Sigmoid colon (tissue), 7 donors: Measurements from ENCODE around the gene PCDHGC4. TPM values are rescaled to one million over a fixed set of nuclear protein-coding genes. Genes with fewer than 3 reads are reported as not detected.
A peak's percentile ranks its signal among the peaks of the same experiment; 100 is the strongest.

Experiments used
- DNase-seq: peaks from one replicate; pipeline ENCODE4 v3.0.0-alpha.2; 2019
- H3K27ac ChIP-seq, 4 donors: fragments of 200-600 bp; sonication (generic); one replicate each; pipeline ENCODE4 v1.5.1; 2016 to 2019; ENCODE audit warnings: mild to moderate bottlenecking in 1 of 4
- H3K27me3 ChIP-seq, 3 donors: fragments of 200-600 bp; sonication (generic); one replicate each; pipeline ENCODE4 v1.5.1; 2019; ENCODE audit warnings: mild to moderate bottlenecking in 1 of 3
- H3K36me3 ChIP-seq, 4 donors: fragments of 200-600 bp; sonication (generic); one replicate each; pipeline ENCODE4 v1.5.1; 2016 to 2019
- H3K4me1 ChIP-seq, 4 donors: fragments of 200-600 bp; sonication (generic); one replicate each; pipeline ENCODE4 v1.5.1; 2017 to 2019
- H3K4me3 ChIP-seq, 4 donors: fragments of 200-600 bp; sonication (generic); one replicate each; pipeline ENCODE4 v1.5.1; 2017 to 2019; ENCODE audit warnings: mild to moderate bottlenecking in 2 of 4, moderate library complexity in 1 of 4
- H3K9me3 ChIP-seq, 4 donors: fragments of 200-600 bp in 3 of 4; sonication (generic) in 3 of 4; one replicate each; pipeline versions ENCODE4 v1.5.1 to v1.6.1; 2013 to 2019
- EP300 ChIP-seq, 4 donors: sonication (generic); formaldehyde crosslinking; IDR thresholded peaks; one replicate each; pipeline ENCODE4 v1.6.1; 2017; ENCODE audit warnings: antibody characterized with exemption in 4 of 4
- POLR2A ChIP-seq, 2 donors: fragments of 450-650 bp; IDR thresholded peaks; one replicate each; pipeline ENCODE4 v1.6.1; 2016; ENCODE audit warnings: antibody characterized with exemption in 2 of 2, mild to moderate bottlenecking in 2 of 2, moderate library complexity in 2 of 2
- POLR2AphosphoS5 ChIP-seq, 4 donors: sonication (generic); formaldehyde crosslinking; IDR thresholded peaks; one replicate each; pipeline ENCODE4 v1.6.1; 2017; ENCODE audit warnings: antibody characterized with exemption in 4 of 4
- WGBS, 2 donors: extraction: QIAGEN DNeasy Blood & Tissue Kit; methylation state at CpG; one replicate each; pipeline ENCODE4 v1.1.7; 2013; 5-methylcytosine and 5-hydroxymethylcytosine counted together
- intact Hi-C: fragments of 100-400 bp; cut with DNase I; formaldehyde crosslinking; loops from one replicate; pipeline ENCODE4 v1.15.1; 2023
- polyA plus RNA-seq, 3 donors: library from polyadenylated mRNA; stranded (reverse); fragments of 200-250 nt; gene quantifications; one replicate each; pipeline ENCODE4 v1.2.3, GENCODE V29; 2013
- total RNA-seq, 4 donors: library from RNA; depleted of rRNA; stranded (reverse); fragments of >200 nt; gene quantifications; one replicate each; pipeline ENCODE4 v1.1.0, GENCODE V29; 2016
- TF ChIP-seq, protein P1 (sequence below), 4 experiments: fragments of 450-650 bp in 3 of 4; fragments of 200-600 bp in 1 of 4; IDR thresholded peaks; one replicate each; pipeline ENCODE4 v1.5.1; 2016 to 2019; ENCODE audit warnings: antibody characterized with exemption in 4 of 4, mild to moderate bottlenecking in 3 of 4, moderate library complexity in 2 of 4
- donor health status: healthy with polysubstance abuse.
- donor health status: Bipolar disorder and iron deficiency.
- donor health status: healthy.

PCDHGC4 gene
- total and polyA plus RNA-seq, 7 donors, result 0.47 to 8.6 (median 3.0) TPM; not detected in 2

DNA sequence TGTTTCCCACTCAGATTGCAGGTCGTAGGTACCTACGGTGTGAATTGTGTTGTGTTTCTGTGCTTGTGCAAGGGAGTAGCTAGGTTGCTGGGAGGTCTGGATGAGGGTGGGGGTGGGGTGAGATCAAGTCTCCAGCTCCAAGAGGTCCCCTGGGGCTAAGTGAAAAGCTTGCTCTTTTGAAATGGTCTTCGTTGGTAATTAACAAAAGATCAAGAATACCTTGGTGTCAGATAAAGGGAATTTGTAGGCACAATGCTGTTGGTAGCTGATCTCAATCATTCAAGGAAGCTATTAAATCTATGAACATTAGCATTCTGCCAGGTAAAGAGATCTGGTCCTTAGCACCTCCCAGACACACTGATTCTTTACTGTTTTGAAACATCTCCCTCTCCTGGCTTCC lies 928 bp upstream of the PCDHGC4 start:
- Histone ChIP-seq H3K36me3 (peaks cover 0 to 10% (median 2%) of the 10 kb centered on the region in 4 donors), H3K9me3 (no peaks in the 10 kb centered on the region), H3K27me3 (no peaks in the 10 kb centered on the region), H3K27ac (no peak overlapping the region), H3K4me1 (peaks cover 0 to 85% (median 55%) of the 10 kb centered on the region in 4 donors), H3K4me3 (peak overlapping the region in 1 of 4 donors; percentile 50)
- WGBS, 2 donors, result 47 to 62% methylated on average over 3 of the region's 3 CpGs
- TF ChIP-seq, protein P1, sequence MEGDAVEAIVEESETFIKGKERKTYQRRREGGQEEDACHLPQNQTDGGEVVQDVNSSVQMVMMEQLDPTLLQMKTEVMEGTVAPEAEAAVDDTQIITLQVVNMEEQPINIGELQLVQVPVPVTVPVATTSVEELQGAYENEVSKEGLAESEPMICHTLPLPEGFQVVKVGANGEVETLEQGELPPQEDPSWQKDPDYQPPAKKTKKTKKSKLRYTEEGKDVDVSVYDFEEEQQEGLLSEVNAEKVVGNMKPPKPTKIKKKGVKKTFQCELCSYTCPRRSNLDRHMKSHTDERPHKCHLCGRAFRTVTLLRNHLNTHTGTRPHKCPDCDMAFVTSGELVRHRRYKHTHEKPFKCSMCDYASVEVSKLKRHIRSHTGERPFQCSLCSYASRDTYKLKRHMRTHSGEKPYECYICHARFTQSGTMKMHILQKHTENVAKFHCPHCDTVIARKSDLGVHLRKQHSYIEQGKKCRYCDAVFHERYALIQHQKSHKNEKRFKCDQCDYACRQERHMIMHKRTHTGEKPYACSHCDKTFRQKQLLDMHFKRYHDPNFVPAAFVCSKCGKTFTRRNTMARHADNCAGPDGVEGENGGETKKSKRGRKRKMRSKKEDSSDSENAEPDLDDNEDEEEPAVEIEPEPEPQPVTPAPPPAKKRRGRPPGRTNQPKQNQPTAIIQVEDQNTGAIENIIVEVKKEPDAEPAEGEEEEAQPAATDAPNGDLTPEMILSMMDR (IDR thresholded peaks at IDR 0.05), result no peak
- no peak for TF ChIP-seq POLR2A (IDR thresholded peaks at IDR 0.05)
- intact Hi-C loops, result no loop called here
- no peak for DNase-seq

DNA sequence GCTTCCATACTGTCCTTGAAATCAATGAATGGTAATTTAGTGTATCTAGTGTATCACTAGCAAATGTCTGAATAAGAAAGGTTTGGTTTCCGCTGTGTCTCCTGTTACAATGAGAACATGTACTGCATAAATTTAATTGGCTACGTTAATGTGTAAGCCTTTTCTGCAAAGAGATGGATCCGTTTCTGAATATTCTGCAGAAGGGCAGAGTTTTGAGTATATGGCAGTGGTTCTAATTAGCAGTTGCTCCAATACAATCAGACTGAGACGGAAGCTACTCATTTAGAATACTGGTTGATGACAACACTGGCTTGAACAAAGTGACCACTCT lies 555 bp upstream of the PCDHGC4 start:
- TF ChIP-seq POLR2AphosphoS5 (IDR thresholded peaks at IDR 0.05), result no peak
- TF ChIP-seq POLR2A (IDR thresholded peaks at IDR 0.05), result no peak
- TF ChIP-seq EP300 (IDR thresholded peaks at IDR 0.05), result no peak
- TF ChIP-seq, protein P1 (IDR thresholded peaks at IDR 0.05), result no peak
- H3K27ac ChIP-seq, result peak overlapping the region in 1 of 4 donors; percentile 30
- H3K36me3 ChIP-seq, result peaks cover 0 to 10% (median 2%) of the 10 kb centered on the region in 4 donors
- peaks cover 0 to 85% (median 56%) of the 10 kb centered on the region in 4 donors for H3K4me1 ChIP-seq
- DNase-seq, result no peak
- no peaks in the 10 kb centered on the region for H3K9me3 ChIP-seq
- no peaks in the 10 kb centered on the region for H3K27me3 ChIP-seq
- 17 to 19% methylated on average over 4 of the region's 4 CpGs for WGBS, 2 donors
- intact Hi-C loops, result no loop called here
- peak overlapping the region in 3 of 4 donors; percentile 34 to 50 (median 50) for H3K4me3 ChIP-seq

DNA sequence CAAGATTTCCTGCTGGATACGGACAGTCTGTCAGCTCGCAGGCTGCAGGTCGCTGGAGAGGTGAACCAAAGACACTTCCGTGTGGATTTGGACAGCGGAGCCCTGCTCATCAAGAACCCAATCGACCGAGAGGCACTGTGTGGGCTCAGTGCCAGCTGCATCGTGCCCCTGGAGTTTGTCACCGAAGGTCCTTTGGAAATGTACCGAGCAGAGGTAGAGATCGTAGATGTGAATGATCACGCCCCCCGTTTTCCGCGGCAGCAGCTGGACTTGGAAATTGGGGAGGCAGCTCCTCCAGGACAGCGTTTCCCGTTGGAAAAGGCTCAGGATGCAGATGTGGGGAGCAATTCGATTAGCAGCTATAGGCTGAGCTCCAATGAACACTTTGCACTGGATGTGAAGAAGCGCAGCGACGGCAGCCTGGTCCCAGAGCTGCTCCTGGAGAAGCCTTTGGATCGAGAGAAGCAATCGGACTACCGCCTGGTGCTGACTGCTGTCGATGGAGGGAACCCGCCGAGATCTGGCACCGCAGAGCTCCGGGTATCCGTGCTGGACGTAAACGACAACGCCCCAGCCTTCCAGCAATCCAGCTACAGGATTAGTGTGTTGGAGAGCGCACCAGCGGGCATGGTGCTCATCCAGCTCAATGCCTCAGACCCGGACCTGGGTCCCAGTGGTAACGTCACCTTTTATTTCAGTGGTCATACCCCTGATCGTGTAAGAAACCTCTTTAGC lies 658 bp downstream of the PCDHGC4 start:
- no peaks in the 10 kb centered on the region for H3K27me3 ChIP-seq
- H3K4me3 ChIP-seq, result peak overlapping the region; percentile 6 to 50 (median 42)
- no peaks in the 10 kb centered on the region for H3K9me3 ChIP-seq
- H3K4me1 ChIP-seq, result peaks cover 0 to 79% (median 48%) of the 10 kb centered on the region in 4 donors
- WGBS, 2 donors, result 48 to 61% methylated on average over 38 of the region's 38 CpGs
- H3K36me3 ChIP-seq, result peaks cover 0 to 17% (median 2%) of the 10 kb centered on the region in 4 donors
- DNase-seq, result no peak
- intact Hi-C loops, result no loop called here
- H3K27ac ChIP-seq, result no peak overlapping the region
- TF ChIP-seq POLR2AphosphoS5 (IDR thresholded peaks at IDR 0.05) (no peak), POLR2A (IDR thresholded peaks at IDR 0.05) (no peak), EP300 (IDR thresholded peaks at IDR 0.05) (no peak)
- TF ChIP-seq, protein P1 (IDR thresholded peaks at IDR 0.05), result no peak

DNA sequence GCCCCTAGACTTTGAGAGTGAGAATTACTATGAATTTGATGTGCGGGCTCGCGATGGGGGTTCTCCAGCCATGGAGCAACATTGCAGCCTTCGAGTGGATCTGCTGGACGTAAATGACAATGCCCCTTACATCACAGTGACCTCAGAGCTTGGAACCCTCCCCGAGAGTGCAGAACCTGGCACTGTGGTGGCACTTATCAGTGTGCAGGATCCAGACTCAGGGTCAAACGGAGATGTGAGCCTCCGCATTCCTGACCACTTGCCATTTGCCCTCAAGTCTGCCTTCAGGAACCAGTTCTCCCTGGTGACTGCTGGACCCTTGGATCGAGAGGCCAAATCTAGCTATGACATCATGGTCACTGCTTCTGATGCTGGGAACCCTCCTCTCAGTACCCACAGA lies 1.3 kb downstream of the PCDHGC4 start:
- intact Hi-C loops, result no loop called here
- Histone ChIP-seq H3K4me1 (peaks cover 0 to 73% (median 42%) of the 10 kb centered on the region in 4 donors), H3K4me3 (no peak overlapping the region), H3K36me3 (peaks cover 0 to 21% (median 3%) of the 10 kb centered on the region in 4 donors), H3K9me3 (no peaks in the 10 kb centered on the region), H3K27ac (no peak overlapping the region), H3K27me3 (no peaks in the 10 kb centered on the region)
- TF ChIP-seq, protein P1 (IDR thresholded peaks at IDR 0.05), result no peak
- TF ChIP-seq POLR2AphosphoS5 (IDR thresholded peaks at IDR 0.05) (no peak), EP300 (IDR thresholded peaks at IDR 0.05) (no peak), POLR2A (IDR thresholded peaks at IDR 0.05) (no peak)
- DNase-seq, result no peak
- 92 to 95% methylated on average over 9 of the region's 9 CpGs for WGBS, 2 donors
